HG02981 (cell line): ENCODE measurements around the gene KHDRBS2.

ENCODE experiments used
- ATAC-seq: cut with Tn5 transposase; IDR thresholded peaks from one replicate; pipeline ENCODE4 v1.9.1; 2021; ENCODE audit warnings: mild to moderate bottlenecking, moderate library complexity; ENCODE audit not compliant: unreplicated experiment

KHDRBS2 gene

GRCh38 chr6:62039605-62040004 lies 246.4 kb downstream of the KHDRBS2 start:
- ATAC-seq, result no peak

- no peak for ATAC-seq
Measured at GRCh38 chr6:62037445-62037844, 248.6 kb downstream of the KHDRBS2 start.

- no peak for ATAC-seq
Measured at GRCh38 chr6:62035952-62036351, 250.1 kb downstream of the KHDRBS2 start.

- ATAC-seq, result no peak
Measured at GRCh38 chr6:62013719-62014118, 272.3 kb downstream of the KHDRBS2 start.

GRCh38 chr6:62009445-62009844 lies 276.6 kb downstream of the KHDRBS2 start:
- no peak for ATAC-seq

GRCh38 chr6:61989616-61990015 lies 296.4 kb downstream of the KHDRBS2 start:
- ATAC-seq, result no peak

GRCh38 chr6:61980622-61981021 lies 305.4 kb downstream of the KHDRBS2 start:
- ATAC-seq, result no peak

GRCh38 chr6:61977947-61978346 lies 308.1 kb downstream of the KHDRBS2 start:
- ATAC-seq, result no peak

- no peak for ATAC-seq
Measured at GRCh38 chr6:61977099-61977498, 308.9 kb downstream of the KHDRBS2 start.

GRCh38 chr6:61959196-61959595 lies 326.8 kb downstream of the KHDRBS2 start:
- no peak for ATAC-seq

GRCh38 chr6:61953851-61954250 lies 332.2 kb downstream of the KHDRBS2 start:
- no peak for ATAC-seq

- ATAC-seq, result no peak
Measured at GRCh38 chr6:61951586-61951985, 334.4 kb downstream of the KHDRBS2 start.

- no peak for ATAC-seq
Measured at GRCh38 chr6:61950811-61951210, 335.2 kb downstream of the KHDRBS2 start.

- ATAC-seq, result no peak
Measured at GRCh38 chr6:61949971-61950370, 336.1 kb downstream of the KHDRBS2 start.

GRCh38 chr6:61949161-61949560 lies 336.9 kb downstream of the KHDRBS2 start:
- no peak for ATAC-seq

GRCh38 chr6:61947311-61947947 lies 338.6 kb downstream of the KHDRBS2 start:
- no peak for ATAC-seq

GRCh38 chr6:61940919-61941318 lies 345.1 kb downstream of the KHDRBS2 start:
- no peak for ATAC-seq

- no peak for ATAC-seq
Measured at GRCh38 chr6:61935242-61935846, 350.7 kb downstream of the KHDRBS2 start.

GRCh38 chr6:61909486-61909885 lies 376.5 kb downstream of the KHDRBS2 start:
- no peak for ATAC-seq

GRCh38 chr6:61901748-61902147 lies 384.3 kb downstream of the KHDRBS2 start:
- no peak for ATAC-seq

- no peak for ATAC-seq
Measured at GRCh38 chr6:61894536-61894935, 391.5 kb downstream of the KHDRBS2 start.

GRCh38 chr6:61887423-61887822 lies 398.6 kb downstream of the KHDRBS2 start:
- ATAC-seq, result no peak
